Progenitor cell of endocrine pancreas (in vitro differentiated cells): ENCODE results near the gene RGS3. TPM values are rescaled to one million over a fixed set of nuclear protein-coding genes. Genes with fewer than 3 reads are reported as not detected.

Experiments used
- DNase-seq: peaks from one replicate; pipeline ENCODE4 v3.0.0; 2021; ENCODE audit warnings: low spot score; ENCODE audit not compliant: unreplicated experiment
- H3K27ac Mint-ChIP-seq: 2 replicates; pipeline ENCODE4 v1.8.0; 2021; ENCODE audit warnings: mild to moderate bottlenecking, moderate library complexity, mixed read lengths
- H3K27me3 Mint-ChIP-seq: 2 replicates; pipeline ENCODE4 v1.8.0; 2021; ENCODE audit warnings: mixed read lengths
- H3K36me3 Mint-ChIP-seq: 2 replicates; pipeline ENCODE4 v1.8.0; 2022; ENCODE audit warnings: mixed read lengths; ENCODE audit not compliant: insufficient read depth
- H3K4me1 Mint-ChIP-seq: 2 replicates; pipeline ENCODE4 v1.8.0; 2021; ENCODE audit warnings: low read depth, mixed read lengths
- H3K4me3 Mint-ChIP-seq: 2 replicates; pipeline ENCODE4 v1.8.0; 2021; ENCODE audit warnings: low read depth, mild to moderate bottlenecking, moderate library complexity, mixed read lengths
- H3K9me3 Mint-ChIP-seq: 2 replicates; pipeline ENCODE4 v1.8.0; 2021; ENCODE audit warnings: low read depth, mixed read lengths
- total RNA-seq: library from RNA; stranded (reverse); gene quantifications from 2 replicates; pipeline ENCODE4 v1.2.1, GENCODE V29; 2021
- TF ChIP-seq, protein P1 (sequence below): fragments of 200-600 bp; sonication (generic); IDR thresholded peaks from one replicate; pipeline ENCODE4 v1.5.0; 2021; ENCODE audit warnings: antibody characterized with exemption, mild to moderate bottlenecking; ENCODE audit not compliant: unreplicated experiment

The RGS3 gene
- total RNA-seq, 1 donor from 2014 or later, result 39.3 TPM

GRCh38 chr9:113495526-113495925, 32.0 kb downstream of the RGS3 start:
- Mint-ChIP-seq H3K27ac (no peak overlapping the region), H3K27me3 (no peaks in the 10 kb centered on the region), H3K4me1 (peaks cover 4% of the 10 kb centered on the region), H3K9me3 (no peaks in the 10 kb centered on the region), H3K36me3 (peaks cover 1% of the 10 kb centered on the region), H3K4me3 (no peak overlapping the region)
- DNase-seq, result no peak
- TF ChIP-seq, protein P1, sequence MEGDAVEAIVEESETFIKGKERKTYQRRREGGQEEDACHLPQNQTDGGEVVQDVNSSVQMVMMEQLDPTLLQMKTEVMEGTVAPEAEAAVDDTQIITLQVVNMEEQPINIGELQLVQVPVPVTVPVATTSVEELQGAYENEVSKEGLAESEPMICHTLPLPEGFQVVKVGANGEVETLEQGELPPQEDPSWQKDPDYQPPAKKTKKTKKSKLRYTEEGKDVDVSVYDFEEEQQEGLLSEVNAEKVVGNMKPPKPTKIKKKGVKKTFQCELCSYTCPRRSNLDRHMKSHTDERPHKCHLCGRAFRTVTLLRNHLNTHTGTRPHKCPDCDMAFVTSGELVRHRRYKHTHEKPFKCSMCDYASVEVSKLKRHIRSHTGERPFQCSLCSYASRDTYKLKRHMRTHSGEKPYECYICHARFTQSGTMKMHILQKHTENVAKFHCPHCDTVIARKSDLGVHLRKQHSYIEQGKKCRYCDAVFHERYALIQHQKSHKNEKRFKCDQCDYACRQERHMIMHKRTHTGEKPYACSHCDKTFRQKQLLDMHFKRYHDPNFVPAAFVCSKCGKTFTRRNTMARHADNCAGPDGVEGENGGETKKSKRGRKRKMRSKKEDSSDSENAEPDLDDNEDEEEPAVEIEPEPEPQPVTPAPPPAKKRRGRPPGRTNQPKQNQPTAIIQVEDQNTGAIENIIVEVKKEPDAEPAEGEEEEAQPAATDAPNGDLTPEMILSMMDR, result no peak

DNA sequence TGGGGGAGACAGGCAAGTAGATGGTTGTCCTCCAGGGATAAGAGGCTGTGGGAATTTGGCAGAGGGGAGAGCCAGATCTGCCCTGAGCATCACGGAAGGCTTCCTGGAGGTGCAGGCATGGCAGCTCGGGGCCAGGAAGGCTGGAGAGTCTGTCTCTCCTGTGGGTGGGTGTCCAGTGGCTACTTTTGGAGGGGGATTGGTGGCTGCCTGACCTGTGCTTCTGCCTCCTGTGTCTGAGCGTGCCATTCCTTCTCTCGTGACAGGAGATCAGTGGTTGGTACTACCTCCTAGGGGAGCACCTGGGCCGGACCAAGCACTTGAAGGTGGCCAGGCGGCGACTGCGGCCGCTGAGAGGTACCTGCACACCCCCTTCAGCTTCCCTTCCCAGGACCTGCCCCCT, 33.5 kb downstream of the RGS3 start:
- Mint-ChIP-seq H3K27me3 (no peaks in the 10 kb centered on the region), H3K36me3 (peaks cover 1% of the 10 kb centered on the region), H3K4me3 (no peak overlapping the region), H3K27ac (no peak overlapping the region), H3K4me1 (peaks cover 4% of the 10 kb centered on the region), H3K9me3 (no peaks in the 10 kb centered on the region)
- TF ChIP-seq, protein P1, result no peak
- no peak for DNase-seq

- peaks cover 2% of the 10 kb centered on the region for H3K4me1 Mint-ChIP-seq
- DNase-seq, result no peak
- no peaks in the 10 kb centered on the region for H3K27me3 Mint-ChIP-seq
- H3K9me3 Mint-ChIP-seq, result no peaks in the 10 kb centered on the region
- no peak overlapping the region for H3K4me3 Mint-ChIP-seq
- peaks cover 1% of the 10 kb centered on the region for H3K36me3 Mint-ChIP-seq
- no peak overlapping the region for H3K27ac Mint-ChIP-seq
- TF ChIP-seq, protein P1, result no peak
Observed at GRCh38 chr9:113499153-113499875, 35.8 kb downstream of the RGS3 start.

GRCh38 chr9:113499876-113500497, 36.5 kb downstream of the RGS3 start:
- TF ChIP-seq, protein P1, result no peak
- Mint-ChIP-seq H3K27me3 (no peaks in the 10 kb centered on the region), H3K36me3 (peaks cover 1% of the 10 kb centered on the region), H3K9me3 (no peaks in the 10 kb centered on the region), H3K27ac (no peak overlapping the region), H3K4me3 (no peak overlapping the region), H3K4me1 (peaks cover 3% of the 10 kb centered on the region)
- no peak for DNase-seq

DNA sequence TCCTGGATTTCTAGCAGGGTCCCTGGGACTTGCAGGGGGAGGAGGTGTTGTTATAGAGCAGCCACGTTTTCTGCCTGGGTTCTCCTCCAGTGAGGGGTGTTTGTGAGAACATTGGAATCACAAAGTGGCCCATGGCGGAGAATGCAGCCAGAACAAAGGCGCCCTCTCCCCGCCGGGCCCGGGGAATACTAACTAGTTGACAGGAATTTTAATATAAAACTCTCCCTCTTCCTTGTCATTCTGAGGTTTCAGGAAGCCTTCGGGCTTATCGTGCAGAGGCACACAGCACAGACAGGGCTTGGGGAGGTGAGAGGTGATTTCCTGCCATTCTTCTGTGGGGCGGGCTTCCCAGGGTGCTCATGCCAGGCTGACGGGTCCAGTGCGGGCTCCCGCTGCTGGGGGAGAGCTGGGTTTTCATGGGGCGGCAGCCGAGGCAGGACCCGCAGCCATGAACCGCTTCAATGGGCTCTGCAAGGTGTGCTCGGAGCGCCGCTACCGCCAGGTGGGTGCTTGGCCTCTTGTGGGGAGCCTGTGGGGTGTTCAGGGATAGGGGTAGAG, 37.7 kb downstream of the RGS3 start:
- Mint-ChIP-seq H3K4me3 (no peak overlapping the region), H3K4me1 (peaks cover 3% of the 10 kb centered on the region), H3K27me3 (no peaks in the 10 kb centered on the region), H3K36me3 (peaks cover 1% of the 10 kb centered on the region), H3K27ac (no peak overlapping the region), H3K9me3 (no peaks in the 10 kb centered on the region)
- TF ChIP-seq, protein P1, result no peak
- no peak for DNase-seq
